ENCODE data around the gene SMC1A.

GRCh38 chrX:53340852-53341645 lies 81.4 kb downstream of the SMC1A start:
- TF ChIP-seq, protein P1, sequence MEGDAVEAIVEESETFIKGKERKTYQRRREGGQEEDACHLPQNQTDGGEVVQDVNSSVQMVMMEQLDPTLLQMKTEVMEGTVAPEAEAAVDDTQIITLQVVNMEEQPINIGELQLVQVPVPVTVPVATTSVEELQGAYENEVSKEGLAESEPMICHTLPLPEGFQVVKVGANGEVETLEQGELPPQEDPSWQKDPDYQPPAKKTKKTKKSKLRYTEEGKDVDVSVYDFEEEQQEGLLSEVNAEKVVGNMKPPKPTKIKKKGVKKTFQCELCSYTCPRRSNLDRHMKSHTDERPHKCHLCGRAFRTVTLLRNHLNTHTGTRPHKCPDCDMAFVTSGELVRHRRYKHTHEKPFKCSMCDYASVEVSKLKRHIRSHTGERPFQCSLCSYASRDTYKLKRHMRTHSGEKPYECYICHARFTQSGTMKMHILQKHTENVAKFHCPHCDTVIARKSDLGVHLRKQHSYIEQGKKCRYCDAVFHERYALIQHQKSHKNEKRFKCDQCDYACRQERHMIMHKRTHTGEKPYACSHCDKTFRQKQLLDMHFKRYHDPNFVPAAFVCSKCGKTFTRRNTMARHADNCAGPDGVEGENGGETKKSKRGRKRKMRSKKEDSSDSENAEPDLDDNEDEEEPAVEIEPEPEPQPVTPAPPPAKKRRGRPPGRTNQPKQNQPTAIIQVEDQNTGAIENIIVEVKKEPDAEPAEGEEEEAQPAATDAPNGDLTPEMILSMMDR (IDR thresholded peaks at IDR 0.05), result no peak
- no peak for TF ChIP-seq POLR2A (IDR thresholded peaks at IDR 0.05)
